Stimulated activated CD8-positive, alpha-beta memory T cell treated with anti-CD3 and anti-CD28 coated beads, Interleukin-12 subunit alpha, Interleukin-12 subunit beta, amount 100 ng/mL, for 24 hours (primary cell): ENCODE results near the gene PPL.
"Not testable (repeated sequence)": the region's sequence is repeated elsewhere in the genome, so short reads cannot be mapped to it uniquely, and the experiment has no call there.

Experiments used
- DNase-seq: peaks from one replicate; pipeline ENCODE4 v3.0.0-alpha.2; 2020; ENCODE audit errors: extremely low read depth

The PPL gene

GRCh38 chr16:4936991-4937781, at the start of gene PPL:
PPL (minus strand) TSS chr16:4937148; CDS start chr16:4937045, 103 bp downstream.
- DNase-seq, result no peak

DNA sequence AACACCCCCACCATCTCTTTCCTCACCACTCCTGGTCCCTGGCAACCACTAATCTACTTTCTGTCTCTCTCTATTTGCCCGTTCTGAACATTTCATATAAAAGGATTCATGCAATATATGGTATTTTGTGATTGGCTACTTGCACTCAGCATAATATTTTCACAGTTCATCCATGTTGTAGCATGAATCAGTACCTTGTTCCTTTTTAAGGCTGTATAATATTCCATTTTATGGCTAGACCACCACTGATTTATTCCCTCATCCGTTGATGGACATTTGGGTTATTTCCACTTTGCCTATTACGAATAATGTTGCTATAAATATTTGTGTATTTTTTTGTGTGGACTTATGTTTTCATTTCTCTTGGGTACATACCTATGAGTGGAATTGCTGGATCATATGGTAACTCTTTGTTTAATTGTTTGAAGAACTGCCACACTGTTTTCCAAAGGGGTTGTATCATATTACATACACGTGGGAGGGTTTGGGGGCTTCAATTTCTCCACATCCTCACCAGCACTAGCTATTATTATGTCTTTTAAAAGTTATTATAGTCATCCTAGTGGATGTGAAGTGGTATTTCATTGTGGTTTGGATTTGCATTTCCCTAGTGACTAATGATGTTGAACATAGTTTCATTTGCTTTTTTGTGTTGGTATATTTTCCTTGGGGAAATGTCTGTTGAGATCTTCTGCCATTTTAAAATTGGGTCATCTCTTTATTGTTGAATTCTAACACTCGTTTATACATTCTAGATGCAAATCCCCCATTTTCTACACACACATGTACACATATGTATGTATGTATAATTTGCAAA, 47.4 kb upstream of the PPL start:
- DNase-seq, result no peak

GRCh38 chr16:4982056-4982867, 45.3 kb upstream of the PPL start:
- DNase-seq, result no peak

DNA sequence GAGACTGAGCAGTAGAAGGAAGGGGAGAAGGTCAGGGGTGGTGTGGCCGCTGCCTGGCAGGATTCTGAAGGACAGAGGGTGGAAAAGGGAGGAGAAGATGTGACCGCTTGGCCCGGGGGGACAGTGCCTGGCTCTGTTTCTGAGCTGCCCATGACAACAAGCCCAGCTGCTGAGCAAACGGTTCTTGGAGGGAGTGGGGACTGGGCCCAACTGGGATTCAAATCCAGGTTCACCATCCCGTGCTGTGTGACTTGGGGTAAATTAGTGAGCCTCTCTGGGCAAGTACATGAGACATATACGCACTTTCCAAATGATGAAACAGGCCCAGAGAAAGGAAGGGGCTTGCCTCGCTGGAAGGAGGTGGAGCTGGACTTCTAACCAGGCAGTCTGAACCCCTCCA, 44.5 kb upstream of the PPL start:
- no peak for DNase-seq

GRCh38 chr16:4980691-4981090, 43.7 kb upstream of the PPL start:
- DNase-seq, result no peak

GRCh38 chr16:4979736-4980660, 43.0 kb upstream of the PPL start:
- DNase-seq, result no peak

GRCh38 chr16:4979164-4979563, 42.2 kb upstream of the PPL start:
- DNase-seq, result no peak

GRCh38 chr16:4976611-4977145, 39.7 kb upstream of the PPL start:
- no peak for DNase-seq

DNA sequence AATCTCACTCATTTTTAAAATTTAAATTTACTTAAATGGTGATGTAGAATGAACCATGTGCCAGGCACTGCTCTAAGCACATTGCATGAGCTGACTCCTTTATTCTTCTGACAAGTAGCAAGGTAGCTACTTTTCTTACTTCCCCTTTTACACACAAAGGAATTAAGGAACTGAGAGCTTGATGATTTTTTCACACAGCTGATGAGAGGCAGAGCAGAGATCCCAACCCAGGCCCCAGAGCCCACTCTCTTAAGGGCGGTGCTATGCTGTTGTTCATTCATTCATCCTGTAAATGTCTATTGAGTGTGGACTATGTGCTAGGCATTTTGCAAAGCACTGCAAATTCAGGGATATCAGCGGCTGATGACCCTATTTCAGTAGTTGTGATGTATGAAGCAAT, 39.1 kb upstream of the PPL start:
- no peak for DNase-seq

GRCh38 chr16:4972938-4973587, 36.1 kb upstream of the PPL start:
- DNase-seq, result no peak

- no peak for DNase-seq
Observed at GRCh38 chr16:4970010-4970409, 33.1 kb upstream of the PPL start.

- no peak for DNase-seq
Observed at GRCh38 chr16:4968879-4969483, 32.0 kb upstream of the PPL start.

DNA sequence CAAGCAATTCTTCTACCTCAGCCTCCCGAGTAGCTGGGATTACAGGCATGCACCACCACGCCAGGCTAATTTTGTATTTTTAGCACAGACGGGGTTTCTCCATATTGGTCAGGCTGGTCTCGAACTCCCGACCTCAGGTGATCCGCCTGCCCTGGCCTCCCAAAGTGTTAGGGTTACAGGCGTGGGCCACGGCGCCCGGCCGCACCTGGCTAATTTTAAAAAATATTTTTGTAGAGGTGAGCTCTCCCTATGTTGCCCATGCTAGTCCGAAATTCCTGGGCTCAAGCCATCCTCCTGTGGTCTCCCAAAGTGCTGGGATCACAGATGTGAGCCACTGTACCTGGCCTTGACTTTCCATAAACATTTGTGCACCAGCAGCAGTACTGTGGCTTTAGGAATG, 31.3 kb upstream of the PPL start:
- DNase-seq, result not testable (repeated sequence)

DNA sequence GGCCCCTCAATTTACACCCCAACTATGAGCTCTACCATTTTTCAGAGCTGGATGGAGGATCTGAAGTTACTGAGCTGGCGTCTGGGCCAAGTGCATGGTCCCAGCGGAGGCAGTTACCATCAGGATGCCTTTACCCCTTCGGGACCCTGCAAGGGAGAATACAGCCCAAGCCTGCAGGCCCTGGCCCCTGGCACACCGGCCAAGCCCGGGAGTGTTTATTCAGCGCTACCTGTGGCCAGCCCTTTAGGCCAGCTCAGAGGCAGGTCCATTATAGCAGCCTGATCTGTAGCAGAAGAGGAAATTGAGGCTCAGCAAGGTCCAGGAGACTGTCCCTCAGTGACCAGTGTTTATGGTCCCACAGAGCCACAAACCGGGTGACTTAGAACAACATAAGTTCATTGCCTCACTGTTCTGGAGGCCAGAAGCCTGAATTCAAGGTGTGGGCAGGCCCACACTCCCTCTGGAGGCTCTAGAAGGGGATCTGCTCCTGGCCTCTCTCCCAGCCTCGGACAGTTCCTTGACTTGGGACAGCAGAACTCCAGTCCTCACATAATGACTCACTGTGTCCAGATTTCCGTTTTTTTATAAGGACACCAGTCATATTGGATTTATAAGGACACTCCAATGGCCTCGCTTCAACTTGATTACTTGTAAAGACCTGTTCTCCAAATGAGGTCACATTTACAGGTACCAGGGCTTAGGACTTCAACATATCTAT, 29.9 kb upstream of the PPL start:
- no peak for DNase-seq

GRCh38 chr16:4963527-4963926, 26.6 kb upstream of the PPL start:
- not testable (repeated sequence) for DNase-seq

DNA sequence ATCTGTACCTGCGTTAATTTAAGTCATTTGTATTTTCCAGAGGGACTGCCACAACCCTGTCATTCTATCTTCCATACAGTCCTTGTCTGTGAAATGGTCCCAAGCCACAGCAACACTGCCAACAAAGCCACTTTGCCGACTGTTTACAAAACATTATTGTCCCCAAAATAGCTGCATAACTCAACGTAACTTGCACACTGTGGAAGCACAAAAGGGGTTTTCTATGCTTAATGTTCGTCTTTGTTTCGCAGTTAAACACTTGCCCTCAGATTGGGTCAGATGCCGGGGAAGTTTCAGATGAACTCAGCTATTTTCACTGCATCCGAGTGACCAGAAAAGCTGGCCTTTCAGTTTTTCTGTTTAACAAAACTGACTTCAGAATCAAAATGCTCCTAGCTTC, 25.8 kb upstream of the PPL start:
- DNase-seq, result no peak

GRCh38 chr16:4960579-4960978, 23.6 kb upstream of the PPL start:
- DNase-seq, result no peak

DNA sequence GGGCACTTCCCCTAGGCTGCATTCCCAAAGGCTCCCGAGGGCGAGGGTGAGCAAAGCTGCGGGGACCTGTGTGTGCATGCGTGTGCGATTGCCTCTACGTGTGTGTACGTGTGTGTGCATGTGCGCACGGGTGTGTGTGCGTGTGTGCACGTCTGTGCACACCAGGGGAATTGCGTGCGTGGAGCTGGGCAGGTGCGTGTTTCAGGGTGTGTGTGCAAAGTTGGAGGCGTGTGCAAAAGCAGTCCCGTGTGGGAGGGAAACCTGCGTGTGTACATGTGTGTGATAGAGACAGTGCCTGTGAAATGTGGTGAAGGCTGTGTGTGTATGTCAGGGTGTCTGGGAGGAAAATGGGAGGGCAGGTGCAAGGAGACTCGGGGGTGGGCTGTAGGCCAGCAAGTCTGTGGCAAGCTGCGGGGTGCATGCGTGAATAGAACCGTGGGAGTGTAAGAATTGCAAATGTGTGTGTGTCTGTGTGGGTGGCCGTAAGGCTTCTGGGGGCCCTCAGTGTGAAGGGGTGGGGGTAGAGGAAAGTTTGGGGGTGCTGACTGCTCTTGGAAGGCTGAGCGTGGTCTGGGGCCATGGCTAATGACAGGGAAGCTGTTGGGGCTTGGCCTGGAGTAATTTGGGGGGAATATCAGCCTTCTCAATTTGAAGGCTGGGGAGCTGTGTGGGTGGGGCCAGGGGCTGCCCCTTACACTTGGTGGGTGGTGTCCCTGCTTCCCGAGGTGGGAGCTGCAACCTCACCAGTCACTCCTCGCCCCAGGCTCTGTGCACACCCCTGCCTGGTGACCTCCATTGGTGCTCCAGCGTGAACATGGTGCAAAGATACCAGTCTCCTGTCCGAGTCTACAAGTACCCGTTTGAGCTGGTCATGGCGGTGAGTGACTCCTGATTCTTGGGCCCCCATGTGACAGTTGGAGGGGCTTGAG, 21.8 kb upstream of the PPL start:
- DNase-seq, result no peak
